Endometrial microvascular endothelial cells (primary cell): ENCODE results near the gene THYN1. TPM values are rescaled to one million over a fixed set of nuclear protein-coding genes. Genes with fewer than 3 reads are reported as not detected.
"Not testable (repeated sequence)": the region's sequence is repeated elsewhere in the genome, so short reads cannot be mapped to it uniquely, and the experiment has no call there.

Experiments
- in situ Hi-C: cut with HindIII; loops from 2 replicates; pipeline ENCODE4 v1.10.0; 2017; ENCODE audit warnings: low sequenced_read_pairs, low pct_unique_long_range_greater_than_20kb; ENCODE audit errors: inconsistent ontology term
- total RNA-seq: library from RNA; depleted of rRNA; stranded (reverse); fragments of >200 nt; gene quantifications from one replicate; pipeline ENCODE4 v1.2.3, GENCODE V29; 2015; ENCODE audit errors: inconsistent ontology term

THYN1 gene
- 42.7 TPM for total RNA-seq

- in situ Hi-C loops = no loop called here
Measured at GRCh38 chr11:134253188-134253993, at the start of gene THYN1, which contains the start of gene ACAD8. Gene THYN1 (minus strand): TSS chr11:134253352. CDS start chr11:134252882, 470 bp downstream. Gene ACAD8 (plus strand): TSS chr11:134253568. CDS start chr11:134253601, 33 bp downstream.

- in situ Hi-C loops = no loop called here
Measured at GRCh38 chr11:134294664-134295063, 41.5 kb upstream of the THYN1 start.

- in situ Hi-C loops = no loop called here
Measured at GRCh38 chr11:134293119-134294113, 40.3 kb upstream of the THYN1 start.

GRCh38 chr11:134292661-134293060 lies 39.5 kb upstream of the THYN1 start:
- in situ Hi-C loops = no loop called here

GRCh38 chr11:134291196-134291595 lies 38.0 kb upstream of the THYN1 start:
- in situ Hi-C loops = no loop called here

- in situ Hi-C loops = no loop called here
Measured at GRCh38 chr11:134290646-134291045, 37.5 kb upstream of the THYN1 start.

- in situ Hi-C loops = no loop called here
Measured at GRCh38 chr11:134289789-134290188, 36.6 kb upstream of the THYN1 start.

GRCh38 chr11:134289167-134289566 lies 36.0 kb upstream of the THYN1 start:
- in situ Hi-C loops = no loop called here

GRCh38 chr11:134288486-134288885 lies 35.3 kb upstream of the THYN1 start:
- in situ Hi-C loops = no loop called here

- in situ Hi-C loops = no loop called here
Measured at GRCh38 chr11:134287561-134287960, 34.4 kb upstream of the THYN1 start.

GRCh38 chr11:134284349-134284748 lies 31.2 kb upstream of the THYN1 start:
- in situ Hi-C loops = not testable (repeated sequence)

GRCh38 chr11:134283461-134284230 lies 30.5 kb upstream of the THYN1 start:
- in situ Hi-C loops = no loop called here

GRCh38 chr11:134282121-134283045 lies 29.2 kb upstream of the THYN1 start:
- in situ Hi-C loops = no loop called here

GRCh38 chr11:134281635-134282034 lies 28.5 kb upstream of the THYN1 start:
- in situ Hi-C loops = not testable (repeated sequence)

GRCh38 chr11:134278356-134278755 lies 25.2 kb upstream of the THYN1 start:
- in situ Hi-C loops = no loop called here

GRCh38 chr11:134277183-134278001 lies 24.2 kb upstream of the THYN1 start:
- in situ Hi-C loops = no loop called here
